ENCODE results near the gene MTSS2.

The MTSS2 gene

DNA sequence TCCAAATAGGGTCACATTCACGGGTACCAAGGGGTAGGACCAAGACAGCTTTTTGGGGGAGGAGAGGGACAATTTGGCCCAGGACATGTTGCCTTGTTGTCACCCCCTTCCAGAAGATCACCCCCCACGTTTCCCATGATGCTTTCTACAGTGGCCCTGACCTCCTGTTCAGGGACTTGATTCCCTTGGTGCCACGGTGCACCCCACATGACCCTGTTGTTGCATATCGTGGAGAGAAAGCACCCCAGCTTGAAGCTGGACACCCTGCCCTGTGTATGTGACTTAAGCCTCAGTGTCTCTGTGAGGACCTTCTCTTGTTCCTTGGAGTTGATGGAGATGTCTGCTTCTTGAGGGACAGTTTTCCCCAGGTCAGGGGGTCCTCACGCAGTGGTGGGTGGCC lies 26.9 kb downstream of the MTSS2 start:
- no peaks in the 10 kb centered on the region for H3K79me2 ChIP-seq (ENCODE audit: insufficient read depth, low read length)
- no peak overlapping the region for H3K4me3 ChIP-seq (ENCODE audit: insufficient read depth, low read length, poor library complexity, severe bottlenecking)
- no peaks in the 10 kb centered on the region for H3K9me2 ChIP-seq (replicated peaks; ENCODE audit: insufficient read depth, low read length)
- H2AFZ ChIP-seq (ENCODE audit: low read depth, low read length, severe bottlenecking): no peak overlapping the region
- H3K9me3 ChIP-seq (ENCODE audit: insufficient read depth, low read length): no peaks in the 10 kb centered on the region
- H4K20me1 ChIP-seq (ENCODE audit: low read depth, low read length): no peaks in the 10 kb centered on the region
- H3K27me3 ChIP-seq (ENCODE audit: low read length): no peaks in the 10 kb centered on the region
- H3K36me3 ChIP-seq (ENCODE audit: low read length): no peaks in the 10 kb centered on the region
- no peak for TF ChIP-seq EZH2phosphoT487 (conservative IDR thresholded peaks at IDR 0.05; ENCODE audit: low read length)
- TF ChIP-seq, protein P1, sequence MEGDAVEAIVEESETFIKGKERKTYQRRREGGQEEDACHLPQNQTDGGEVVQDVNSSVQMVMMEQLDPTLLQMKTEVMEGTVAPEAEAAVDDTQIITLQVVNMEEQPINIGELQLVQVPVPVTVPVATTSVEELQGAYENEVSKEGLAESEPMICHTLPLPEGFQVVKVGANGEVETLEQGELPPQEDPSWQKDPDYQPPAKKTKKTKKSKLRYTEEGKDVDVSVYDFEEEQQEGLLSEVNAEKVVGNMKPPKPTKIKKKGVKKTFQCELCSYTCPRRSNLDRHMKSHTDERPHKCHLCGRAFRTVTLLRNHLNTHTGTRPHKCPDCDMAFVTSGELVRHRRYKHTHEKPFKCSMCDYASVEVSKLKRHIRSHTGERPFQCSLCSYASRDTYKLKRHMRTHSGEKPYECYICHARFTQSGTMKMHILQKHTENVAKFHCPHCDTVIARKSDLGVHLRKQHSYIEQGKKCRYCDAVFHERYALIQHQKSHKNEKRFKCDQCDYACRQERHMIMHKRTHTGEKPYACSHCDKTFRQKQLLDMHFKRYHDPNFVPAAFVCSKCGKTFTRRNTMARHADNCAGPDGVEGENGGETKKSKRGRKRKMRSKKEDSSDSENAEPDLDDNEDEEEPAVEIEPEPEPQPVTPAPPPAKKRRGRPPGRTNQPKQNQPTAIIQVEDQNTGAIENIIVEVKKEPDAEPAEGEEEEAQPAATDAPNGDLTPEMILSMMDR (IDR thresholded peaks at IDR 0.05; ENCODE audit: insufficient read depth, low read length, poor library complexity, severe bottlenecking): no peak
- H3F3A ChIP-seq (ENCODE audit: insufficient read depth): no peaks in the 10 kb centered on the region
- no peak overlapping the region for H3K27ac ChIP-seq (ENCODE audit: low read depth, low read length)
- no peak overlapping the region for H3K9ac ChIP-seq (ENCODE audit: low read length)
- no peak overlapping the region for H3K4me2 ChIP-seq (ENCODE audit: low read depth, low read length, poor library complexity, severe bottlenecking)

DNA sequence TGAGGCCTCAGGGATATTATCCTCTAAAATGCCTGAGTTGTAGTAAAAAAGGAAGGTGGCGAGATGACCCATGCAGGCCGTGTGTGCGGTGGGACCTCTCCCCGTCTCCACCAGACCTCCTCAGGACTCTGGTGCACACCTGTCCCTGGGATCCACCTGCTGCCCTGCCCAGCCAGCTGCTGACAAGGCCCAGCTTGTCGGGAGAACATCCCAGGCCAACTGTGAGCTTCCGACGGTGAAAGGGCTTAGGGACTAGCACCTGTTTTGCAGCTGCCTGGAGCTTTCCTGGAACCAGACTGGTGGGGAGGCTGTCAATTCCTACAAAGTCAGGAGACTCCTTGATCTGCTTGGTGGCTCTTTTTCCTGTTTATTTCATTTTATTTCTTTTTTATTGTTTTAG lies 27.9 kb downstream of the MTSS2 start:
- no peaks in the 10 kb centered on the region for H4K20me1 ChIP-seq (ENCODE audit: low read depth, low read length)
- H3K27me3 ChIP-seq (ENCODE audit: low read length): no peaks in the 10 kb centered on the region
- no peaks in the 10 kb centered on the region for H3F3A ChIP-seq (ENCODE audit: insufficient read depth)
- H3K4me2 ChIP-seq (ENCODE audit: low read depth, low read length, poor library complexity, severe bottlenecking): no peak overlapping the region
- no peak overlapping the region for H3K9ac ChIP-seq (ENCODE audit: low read length)
- H3K36me3 ChIP-seq (ENCODE audit: low read length): no peaks in the 10 kb centered on the region
- no peak overlapping the region for H3K4me3 ChIP-seq (ENCODE audit: insufficient read depth, low read length, poor library complexity, severe bottlenecking)
- H3K27ac ChIP-seq (ENCODE audit: low read depth, low read length): no peak overlapping the region
- H2AFZ ChIP-seq (ENCODE audit: low read depth, low read length, severe bottlenecking): no peak overlapping the region
- H3K79me2 ChIP-seq (ENCODE audit: insufficient read depth, low read length): no peaks in the 10 kb centered on the region
- H3K9me3 ChIP-seq (ENCODE audit: insufficient read depth, low read length): no peaks in the 10 kb centered on the region
- TF ChIP-seq, protein P1 (IDR thresholded peaks at IDR 0.05; ENCODE audit: insufficient read depth, low read length, poor library complexity, severe bottlenecking): no peak
- no peak for TF ChIP-seq EZH2phosphoT487 (conservative IDR thresholded peaks at IDR 0.05; ENCODE audit: low read length)
- no peaks in the 10 kb centered on the region for H3K9me2 ChIP-seq (replicated peaks; ENCODE audit: insufficient read depth, low read length)

DNA sequence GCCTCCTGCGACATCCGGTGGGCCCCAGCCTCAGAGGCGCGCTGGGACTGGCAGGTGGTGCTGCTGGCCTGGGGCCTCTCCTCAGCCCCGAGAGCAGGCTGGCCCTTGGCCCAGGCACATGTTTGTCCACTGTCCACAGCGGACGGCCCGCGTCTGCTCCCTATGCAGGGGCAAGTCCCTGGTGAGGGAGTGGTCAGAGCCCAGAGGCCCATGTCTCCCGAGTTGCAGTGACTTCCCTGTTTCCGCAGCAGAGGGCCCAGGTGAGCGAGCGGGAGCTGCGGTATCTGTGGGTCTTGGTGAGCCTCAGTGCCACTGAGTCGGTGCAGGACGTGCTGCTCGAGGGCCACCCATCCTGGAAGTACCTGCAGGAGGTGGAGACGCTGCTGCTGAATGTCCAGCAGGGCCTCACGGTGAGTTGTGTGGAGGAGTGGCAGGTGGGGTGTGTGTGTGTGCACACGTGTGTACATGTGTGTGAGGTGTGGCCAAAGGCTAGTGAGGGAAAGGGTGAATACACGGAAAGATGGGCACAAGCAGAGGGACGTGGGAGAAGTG lies 29.1 kb downstream of the MTSS2 start:
- Histone ChIP-seq H3K9me3 (ENCODE audit: insufficient read depth, low read length) (no peaks in the 10 kb centered on the region), H3K4me3 (ENCODE audit: insufficient read depth, low read length, poor library complexity, severe bottlenecking) (no peak overlapping the region), H3K4me2 (ENCODE audit: low read depth, low read length, poor library complexity, severe bottlenecking) (no peak overlapping the region), H3K27ac (ENCODE audit: low read depth, low read length) (no peak overlapping the region), H3K9me2 (replicated peaks; ENCODE audit: insufficient read depth, low read length) (no peaks in the 10 kb centered on the region), H3K9ac (ENCODE audit: low read length) (no peak overlapping the region), H3K79me2 (ENCODE audit: insufficient read depth, low read length) (no peaks in the 10 kb centered on the region), H3K36me3 (ENCODE audit: low read length) (no peaks in the 10 kb centered on the region), H4K20me1 (ENCODE audit: low read depth, low read length) (no peaks in the 10 kb centered on the region), H2AFZ (ENCODE audit: low read depth, low read length, severe bottlenecking) (no peak overlapping the region), H3K27me3 (ENCODE audit: low read length) (no peaks in the 10 kb centered on the region), H3F3A (ENCODE audit: insufficient read depth) (no peaks in the 10 kb centered on the region)
- TF ChIP-seq, protein P1 (IDR thresholded peaks at IDR 0.05; ENCODE audit: insufficient read depth, low read length, poor library complexity, severe bottlenecking): no peak
- no peak for TF ChIP-seq EZH2phosphoT487 (conservative IDR thresholded peaks at IDR 0.05; ENCODE audit: low read length)
